Metanephros (tissue), 1 donor: ENCODE measurements around the gene C12orf60. TPM values are rescaled to one million over a fixed set of nuclear protein-coding genes. Genes with fewer than 3 reads are reported as not detected.

Source experiments
- total RNA-seq: library from RNA; depleted of rRNA; stranded (reverse); fragments of >200 nt; gene quantifications from one replicate; pipeline ENCODE4 v1.2.3, GENCODE V29; 2014

The C12orf60 gene, protein sequence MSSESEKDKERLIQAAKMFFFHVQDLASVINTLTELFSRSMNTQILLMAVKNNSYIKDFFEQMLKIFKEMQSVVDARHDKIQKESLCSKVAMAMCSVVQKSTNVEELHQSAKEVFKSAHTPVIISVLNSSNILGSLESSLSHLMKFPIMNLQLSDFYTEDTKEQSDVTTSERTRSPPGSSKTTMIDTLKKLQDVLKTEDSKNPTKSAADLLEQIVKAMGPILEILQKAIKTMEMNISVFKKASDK
- total RNA-seq: 2.7 TPM

DNA sequence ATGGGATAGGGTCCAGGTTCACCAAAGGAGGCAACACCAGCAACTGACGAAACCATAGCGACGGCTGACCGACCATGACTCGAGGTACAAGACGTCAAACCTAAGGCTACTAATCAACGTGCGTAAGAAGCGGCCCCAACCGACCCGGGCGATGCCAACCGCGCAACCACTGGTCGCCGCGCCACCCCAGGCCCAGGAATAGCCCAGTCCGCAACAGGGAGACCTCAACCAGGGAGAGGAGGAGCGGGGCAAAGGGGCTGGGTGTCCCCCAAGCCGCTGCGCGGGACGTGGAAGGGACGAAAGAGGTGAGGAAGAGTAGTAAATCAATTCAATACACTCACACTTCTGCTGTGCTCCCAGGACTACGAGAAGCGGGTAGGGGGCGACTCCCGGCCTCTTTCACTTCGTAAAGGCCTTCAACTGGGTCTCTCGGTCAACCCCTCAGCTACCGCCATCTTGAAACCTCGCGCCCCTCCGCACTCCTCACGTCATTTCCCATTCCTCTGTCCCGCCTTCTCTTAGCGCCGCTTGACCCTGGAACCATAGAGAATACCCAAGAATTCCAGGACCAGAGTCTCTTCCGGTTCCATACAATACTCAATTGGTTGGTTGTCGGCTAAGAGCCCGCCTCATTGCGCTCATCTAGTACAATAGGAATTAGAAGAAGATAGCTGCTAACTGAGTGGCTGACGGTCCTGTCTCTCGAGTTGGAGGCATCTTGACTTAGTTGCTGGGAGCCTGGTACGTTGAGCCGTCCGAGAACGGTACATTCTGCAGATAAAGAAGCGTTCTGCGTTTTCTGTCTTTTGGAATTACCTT lies at the start of gene C12orf60, which contains the start of gene WBP11:
C12orf60 (plus strand) TSS at position 660 of the 819 bp plus-strand sequence. CDS start 19,266 bp downstream, outside the sequence.
WBP11 (minus strand) TSS at position 468 of the 819 bp plus-strand sequence. CDS start 2,095 bp downstream, outside the sequence.

DNA sequence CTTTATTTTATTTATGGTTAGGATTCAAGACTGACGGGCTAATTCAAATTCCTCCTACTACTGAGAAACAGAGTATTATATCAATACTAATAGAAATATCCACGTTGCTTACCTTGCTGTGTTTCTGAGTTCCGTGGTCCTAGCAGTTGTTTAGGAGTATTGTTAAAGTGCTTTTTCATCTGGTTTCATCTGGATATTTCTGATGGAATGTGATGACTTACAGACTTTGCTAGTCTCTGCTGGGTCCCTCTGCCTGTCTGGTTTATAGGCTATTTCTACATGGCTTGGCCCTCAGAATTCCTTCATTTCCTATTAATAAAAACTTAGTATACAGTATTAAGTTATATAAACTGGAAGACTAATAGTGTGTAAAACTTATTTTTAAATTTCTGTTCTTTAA lies 10.5 kb downstream of the C12orf60 start, which contains the start of gene SMCO3:
SMCO3 (minus strand) TSS at position 169 of the 400 bp plus-strand sequence. CDS start 7,502 bp downstream, outside the sequence.

DNA sequence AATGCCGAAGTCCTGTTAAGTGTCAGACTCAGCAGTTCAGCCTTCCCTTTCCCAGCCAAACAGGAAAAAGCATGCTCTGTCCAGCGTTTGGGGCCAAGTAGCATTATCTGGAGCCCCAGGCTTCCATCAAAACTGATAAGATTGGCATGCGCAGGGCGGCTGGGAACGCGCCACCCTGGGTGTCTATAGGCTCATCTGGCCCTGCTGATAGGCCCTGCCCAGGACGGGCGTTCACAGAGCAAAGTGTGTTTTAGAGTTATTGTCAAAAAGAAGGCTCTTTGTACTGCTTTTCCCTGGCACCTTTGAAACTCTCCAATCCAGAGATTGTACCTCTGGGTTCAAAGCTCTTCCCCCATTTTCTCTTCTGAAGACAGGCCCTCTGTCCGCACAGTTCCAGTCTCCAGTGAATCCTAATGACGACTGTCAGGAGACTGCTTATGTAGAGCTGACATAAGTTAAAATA lies 40.0 kb downstream of the C12orf60 start, which contains the start of gene ART4:
ART4 (minus strand) TSS at position 102 of the 463 bp plus-strand sequence. CDS start 413 bp downstream, outside the sequence.

Other genes starting within 250 kb of the C12orf60 start
- 31.4 TPM for gene PLBD1, start 235.8 kb upstream of the C12orf60 start, total RNA-seq
- not detected for gene GUCY2C, start 107.1 kb upstream of the C12orf60 start, total RNA-seq
- 28.4 TPM for gene WBP11, start 192 bp upstream of the C12orf60 start, total RNA-seq
- 3.3 TPM for gene SMCO3, start 10.5 kb downstream of the C12orf60 start, total RNA-seq
- 2.7 TPM for gene ART4, start 39.9 kb downstream of the C12orf60 start, total RNA-seq
- 54.7 TPM for gene MGP, start 82.2 kb downstream of the C12orf60 start, total RNA-seq
- 14.0 TPM for gene ERP27, start 134.9 kb downstream of the C12orf60 start, total RNA-seq
- gene ARHGDIB, start 157.9 kb downstream of the C12orf60 start, total RNA-seq: 40.1 TPM
- gene PDE6H, start 169.4 kb downstream of the C12orf60 start, total RNA-seq: not detected